Astrocyte (in vitro differentiated cells and primary cell): ENCODE data around the gene PKLR. TPM values are rescaled to one million over a fixed set of nuclear protein-coding genes. Genes with fewer than 3 reads are reported as not detected.

Experiments
- DNase-seq: peaks from one replicate; pipeline ENCODE4 v3.0.0-alpha.2; 2010; ENCODE audit warnings: low read depth
- FAIRE-seq: peaks from 2 replicates; lab custom pipeline; 2011; peaks lifted over from hg19 to GRCh38; lab: Jason Lieb, UNC
- H2AFZ ChIP-seq: 2 replicates; pipeline ENCODE4 v1.6.0; 2012; ENCODE audit warnings: low read depth, low read length, inconsistent platforms
- H3K27ac ChIP-seq: 2 replicates; pipeline ENCODE4 v1.5.1; 2011; ENCODE audit warnings: low read depth, low read length, inconsistent platforms
- H3K27me3 ChIP-seq: 2 replicates; pipeline ENCODE4 v1.6.0; 2011; ENCODE audit warnings: low read length, inconsistent platforms; ENCODE audit not compliant: insufficient read depth
- H3K36me3 ChIP-seq: 2 replicates; pipeline ENCODE4 v1.5.1; 2011; ENCODE audit warnings: low read length, inconsistent platforms; ENCODE audit not compliant: insufficient read depth
- H3K4me1 ChIP-seq: 2 replicates; pipeline ENCODE4 v1.5.1; 2011; ENCODE audit warnings: low read length, inconsistent platforms; ENCODE audit not compliant: insufficient read depth
- H3K4me2 ChIP-seq: 2 replicates; pipeline ENCODE4 v1.6.0; 2012; ENCODE audit warnings: low read length, inconsistent platforms
- H3K4me3 ChIP-seq: 2 replicates; pipeline ENCODE4 v1.5.1; 2011; ENCODE audit warnings: low read depth, mild to moderate bottlenecking, low read length, inconsistent platforms; ENCODE audit not compliant: insufficient read depth
- H3K79me2 ChIP-seq: 2 replicates; pipeline ENCODE4 v1.6.0; 2012; ENCODE audit warnings: mild to moderate bottlenecking, low read length, inconsistent platforms; ENCODE audit not compliant: insufficient read depth
- H3K9ac ChIP-seq: 2 replicates; pipeline ENCODE4 v1.6.0; 2012; ENCODE audit warnings: mild to moderate bottlenecking, low read length, inconsistent platforms
- H3K9me3 ChIP-seq: 2 replicates; pipeline ENCODE4 v1.5.1; 2012; ENCODE audit warnings: low read depth, mild to moderate bottlenecking, low read length, inconsistent platforms; ENCODE audit not compliant: insufficient read depth
- H4K20me1 ChIP-seq: 2 replicates; pipeline ENCODE4 v1.6.0; 2012; ENCODE audit warnings: low read length, inconsistent platforms; ENCODE audit not compliant: insufficient read depth
- H3K27ac Mint-ChIP-seq: one replicate; pipeline ENCODE4 v1.8.0; 2021; ENCODE audit warnings: mild to moderate bottlenecking, mixed read lengths; ENCODE audit not compliant: unreplicated experiment
- H3K27me3 Mint-ChIP-seq: one replicate; pipeline ENCODE4 v1.8.0; 2021; ENCODE audit warnings: low read depth, mixed read lengths; ENCODE audit not compliant: unreplicated experiment
- H3K36me3 Mint-ChIP-seq: one replicate; pipeline ENCODE4 v1.8.0; 2021; ENCODE audit warnings: low read depth, mixed read lengths; ENCODE audit not compliant: unreplicated experiment
- H3K4me1 Mint-ChIP-seq: one replicate; pipeline ENCODE4 v1.8.0; 2021; ENCODE audit warnings: low read depth, mixed read lengths; ENCODE audit not compliant: unreplicated experiment
- H3K4me3 Mint-ChIP-seq: one replicate; pipeline ENCODE4 v1.8.0; 2021; ENCODE audit warnings: mild to moderate bottlenecking, moderate library complexity, mixed read lengths; ENCODE audit not compliant: unreplicated experiment
- H3K9me3 Mint-ChIP-seq: one replicate; pipeline ENCODE4 v1.8.0; 2021; ENCODE audit warnings: mild to moderate bottlenecking, mixed read lengths; ENCODE audit not compliant: unreplicated experiment
- CTCF ChIP-seq: IDR thresholded peaks from 2 replicates; pipeline ENCODE4 v1.5.1; 2011; ENCODE audit warnings: low read depth, mild to moderate bottlenecking, inconsistent platforms, low read length, moderate library complexity; ENCODE audit not compliant: insufficient read depth
- EZH2 ChIP-seq: IDR thresholded peaks from 2 replicates; pipeline ENCODE4 v1.6.1; 2012; ENCODE audit warnings: mild to moderate bottlenecking, low read length, inconsistent platforms; ENCODE audit not compliant: insufficient read depth
- total RNA-seq: library from RNA; stranded (reverse); gene quantifications from 2 replicates; pipeline ENCODE4 v1.2.1, GENCODE V29; 2021

Gene PKLR
- total RNA-seq, 1 donor from 2014 or later = not detected

GRCh38 chr1:155325603-155325893, 24.3 kb upstream of the PKLR start:
- Mint-ChIP-seq H3K9me3 (no peaks in the 10 kb centered on the region), H3K4me3 (peak overlapping the region; percentile 91), H3K27ac (peak overlapping the region; percentile 58), H3K27me3 (no peaks in the 10 kb centered on the region), H3K36me3 (peaks cover 8% of the 10 kb centered on the region), H3K4me1 (peaks cover 14% of the 10 kb centered on the region)
- Histone ChIP-seq H3K27ac (peak overlapping the region; percentile 5), H3K4me3 (peak overlapping the region; percentile 80), H3K4me1 (peaks cover 29% of the 10 kb centered on the region), H2AFZ (no peak overlapping the region), H3K27me3 (no peaks in the 10 kb centered on the region), H3K9ac (peak overlapping the region; percentile 85), H3K36me3 (peaks cover 6% of the 10 kb centered on the region), H3K79me2 (peaks cover 40% of the 10 kb centered on the region), H4K20me1 (peaks cover 47% of the 10 kb centered on the region), H3K9me3 (no peaks in the 10 kb centered on the region), H3K4me2 (peak overlapping the region; percentile 99)
- FAIRE-seq = no peak
- DNase-seq = no peak
- no peak for TF ChIP-seq CTCF
- TF ChIP-seq EZH2 = no peak

- Histone ChIP-seq H2AFZ (peak overlapping the region; percentile 58), H3K9me3 (no peaks in the 10 kb centered on the region), H3K4me2 (peak overlapping the region; percentile 99), H3K4me3 (peak overlapping the region; percentile 80), H4K20me1 (peaks cover 47% of the 10 kb centered on the region), H3K27me3 (no peaks in the 10 kb centered on the region), H3K27ac (peak overlapping the region; percentile 32), H3K36me3 (peaks cover 6% of the 10 kb centered on the region), H3K4me1 (peaks cover 32% of the 10 kb centered on the region), H3K9ac (peak overlapping the region; percentile 85), H3K79me2 (peaks cover 40% of the 10 kb centered on the region)
- peaks cover 17% of the 10 kb centered on the region for H3K4me1 Mint-ChIP-seq
- H3K27me3 Mint-ChIP-seq = no peaks in the 10 kb centered on the region
- FAIRE-seq (no peak), DNase-seq (no peak)
- TF ChIP-seq EZH2 = no peak
- peak; percentile 16 for TF ChIP-seq CTCF
- H3K27ac Mint-ChIP-seq = peak overlapping the region; percentile 58
- H3K36me3 Mint-ChIP-seq = peaks cover 9% of the 10 kb centered on the region
- peak overlapping the region; percentile 91 for H3K4me3 Mint-ChIP-seq
- H3K9me3 Mint-ChIP-seq = no peaks in the 10 kb centered on the region
Measured at GRCh38 chr1:155324717-155325602, 23.7 kb upstream of the PKLR start.
